NT2/D1 (cell line): ENCODE measurements around the gene TOM1L1.

Experiments
- SUZ12 ChIP-seq: IDR thresholded peaks from 2 replicates; pipeline ENCODE4 v1.6.1; 2011; ENCODE audit not compliant: insufficient read length, insufficient read depth; ENCODE audit errors: extremely low read depth
- YY1 ChIP-seq: IDR thresholded peaks from 2 replicates; pipeline ENCODE4 v1.6.1; 2011; ENCODE audit not compliant: insufficient read length, insufficient read depth
- ZNF274 ChIP-seq: IDR thresholded peaks from 2 replicates; pipeline ENCODE4 v1.6.1; 2011; ENCODE audit warnings: mild to moderate bottlenecking, low read depth, low read length

GRCh38 chr17:54991567-54991966 is 90.9 kb downstream of the TOM1L1 start:
- TF ChIP-seq ZNF274, result no peak
- TF ChIP-seq YY1, result no peak
- no peak for TF ChIP-seq SUZ12
